PFSK-1 (cell line): ENCODE measurements around the gene WDR1.

Experiments used
- POLR2AphosphoS5 ChIP-seq: IDR thresholded peaks from 2 replicates; pipeline ENCODE4 v1.6.1; 2012; ENCODE audit warnings: low read depth, mild to moderate bottlenecking, control low read depth, low read length, moderate library complexity
- TF ChIP-seq, protein P1 (sequence below), 2 experiments: IDR thresholded peaks; 2 replicates each; pipeline versions ENCODE4 v1.6.1 to v1.8.0; 2011 to 2012; ENCODE audit warnings: low read depth in 2 of 2, low read length in 2 of 2, control low read depth in 1 of 2, inconsistent platforms in 1 of 2, mild to moderate bottlenecking in 1 of 2, moderate library complexity in 1 of 2; ENCODE audit not compliant: insufficient read depth in 1 of 2

DNA sequence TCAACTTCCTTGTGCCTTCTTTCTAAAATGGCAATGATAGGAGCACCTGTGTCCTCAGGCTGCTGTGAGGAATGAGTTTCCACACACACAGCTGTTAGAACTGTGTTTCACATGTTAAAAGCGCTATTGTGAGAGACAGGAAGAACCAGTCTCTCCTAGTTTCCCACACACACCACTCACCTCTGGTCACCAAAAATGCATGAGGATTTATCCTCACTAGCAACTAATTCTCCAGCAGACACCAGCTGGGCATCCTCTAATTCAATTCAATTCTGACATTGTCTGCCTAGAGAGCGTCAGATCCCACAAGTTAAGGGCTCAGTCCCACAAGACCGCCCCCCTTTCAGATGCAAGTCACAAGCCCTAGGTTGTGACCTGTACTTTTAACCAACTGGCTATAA is 66.3 kb downstream of the WDR1 start:
- TF ChIP-seq POLR2AphosphoS5 = no peak
- TF ChIP-seq, protein P1, sequence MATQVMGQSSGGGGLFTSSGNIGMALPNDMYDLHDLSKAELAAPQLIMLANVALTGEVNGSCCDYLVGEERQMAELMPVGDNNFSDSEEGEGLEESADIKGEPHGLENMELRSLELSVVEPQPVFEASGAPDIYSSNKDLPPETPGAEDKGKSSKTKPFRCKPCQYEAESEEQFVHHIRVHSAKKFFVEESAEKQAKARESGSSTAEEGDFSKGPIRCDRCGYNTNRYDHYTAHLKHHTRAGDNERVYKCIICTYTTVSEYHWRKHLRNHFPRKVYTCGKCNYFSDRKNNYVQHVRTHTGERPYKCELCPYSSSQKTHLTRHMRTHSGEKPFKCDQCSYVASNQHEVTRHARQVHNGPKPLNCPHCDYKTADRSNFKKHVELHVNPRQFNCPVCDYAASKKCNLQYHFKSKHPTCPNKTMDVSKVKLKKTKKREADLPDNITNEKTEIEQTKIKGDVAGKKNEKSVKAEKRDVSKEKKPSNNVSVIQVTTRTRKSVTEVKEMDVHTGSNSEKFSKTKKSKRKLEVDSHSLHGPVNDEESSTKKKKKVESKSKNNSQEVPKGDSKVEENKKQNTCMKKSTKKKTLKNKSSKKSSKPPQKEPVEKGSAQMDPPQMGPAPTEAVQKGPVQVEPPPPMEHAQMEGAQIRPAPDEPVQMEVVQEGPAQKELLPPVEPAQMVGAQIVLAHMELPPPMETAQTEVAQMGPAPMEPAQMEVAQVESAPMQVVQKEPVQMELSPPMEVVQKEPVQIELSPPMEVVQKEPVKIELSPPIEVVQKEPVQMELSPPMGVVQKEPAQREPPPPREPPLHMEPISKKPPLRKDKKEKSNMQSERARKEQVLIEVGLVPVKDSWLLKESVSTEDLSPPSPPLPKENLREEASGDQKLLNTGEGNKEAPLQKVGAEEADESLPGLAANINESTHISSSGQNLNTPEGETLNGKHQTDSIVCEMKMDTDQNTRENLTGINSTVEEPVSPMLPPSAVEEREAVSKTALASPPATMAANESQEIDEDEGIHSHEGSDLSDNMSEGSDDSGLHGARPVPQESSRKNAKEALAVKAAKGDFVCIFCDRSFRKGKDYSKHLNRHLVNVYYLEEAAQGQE (IDR thresholded peaks at IDR 0.05; ENCODE audit: insufficient read depth in 1 of 2, low read depth in 2 of 2, low read length in 2 of 2) = no peak
